Limb (tissue), 2 donors: ENCODE results near the gene CCND1.

Experiments
- DNase-seq, 2 donors: peaks; one replicate each; pipeline ENCODE4 v3.0.0-alpha.2; 2016; ENCODE audit errors: extremely low spot score in 2 of 2

Gene CCND1

GRCh38 chr11:69640260-69640994 is 529 bp upstream of the CCND1 start:
- peak in 1 of 2 donors; percentile 43 for DNase-seq

GRCh38 chr11:69641681-69642548 is 959 bp downstream of the CCND1 start:
- DNase-seq = peak in 1 of 2 donors; percentile 66

- peak in 1 of 2 donors; percentile 77 for DNase-seq
Observed at GRCh38 chr11:69642549-69642912, 1.6 kb downstream of the CCND1 start.

- peak; percentile 85 to 93 for DNase-seq
Observed at GRCh38 chr11:69642913-69643632, 2.1 kb downstream of the CCND1 start.

- no peak for DNase-seq
Observed at GRCh38 chr11:69643646-69644045, 2.7 kb downstream of the CCND1 start.

GRCh38 chr11:69644071-69644961 is 3.4 kb downstream of the CCND1 start:
- DNase-seq = peak; percentile 47 to 85

- peak in 1 of 2 donors; percentile 42 for DNase-seq
Observed at GRCh38 chr11:69644962-69645675, 4.2 kb downstream of the CCND1 start.

GRCh38 chr11:69645801-69646492 is 5.0 kb downstream of the CCND1 start:
- DNase-seq = no peak

- DNase-seq = peak in 1 of 2 donors; percentile 42
Observed at GRCh38 chr11:69646493-69647389, 5.8 kb downstream of the CCND1 start.

- DNase-seq = no peak
Observed at GRCh38 chr11:69647390-69647748, 6.4 kb downstream of the CCND1 start.

- DNase-seq = no peak
Observed at GRCh38 chr11:69647761-69648497, 7.0 kb downstream of the CCND1 start.

- no peak for DNase-seq
Observed at GRCh38 chr11:69648679-69649575, 8.0 kb downstream of the CCND1 start.

- DNase-seq = no peak
Observed at GRCh38 chr11:69649576-69649900, 8.6 kb downstream of the CCND1 start.

- no peak for DNase-seq
Observed at GRCh38 chr11:69650081-69650831, 9.3 kb downstream of the CCND1 start.

GRCh38 chr11:69650832-69651344 is 9.9 kb downstream of the CCND1 start:
- no peak for DNase-seq
